Measurements from ENCODE around the gene DLGAP1.

The DLGAP1 gene

DNA sequence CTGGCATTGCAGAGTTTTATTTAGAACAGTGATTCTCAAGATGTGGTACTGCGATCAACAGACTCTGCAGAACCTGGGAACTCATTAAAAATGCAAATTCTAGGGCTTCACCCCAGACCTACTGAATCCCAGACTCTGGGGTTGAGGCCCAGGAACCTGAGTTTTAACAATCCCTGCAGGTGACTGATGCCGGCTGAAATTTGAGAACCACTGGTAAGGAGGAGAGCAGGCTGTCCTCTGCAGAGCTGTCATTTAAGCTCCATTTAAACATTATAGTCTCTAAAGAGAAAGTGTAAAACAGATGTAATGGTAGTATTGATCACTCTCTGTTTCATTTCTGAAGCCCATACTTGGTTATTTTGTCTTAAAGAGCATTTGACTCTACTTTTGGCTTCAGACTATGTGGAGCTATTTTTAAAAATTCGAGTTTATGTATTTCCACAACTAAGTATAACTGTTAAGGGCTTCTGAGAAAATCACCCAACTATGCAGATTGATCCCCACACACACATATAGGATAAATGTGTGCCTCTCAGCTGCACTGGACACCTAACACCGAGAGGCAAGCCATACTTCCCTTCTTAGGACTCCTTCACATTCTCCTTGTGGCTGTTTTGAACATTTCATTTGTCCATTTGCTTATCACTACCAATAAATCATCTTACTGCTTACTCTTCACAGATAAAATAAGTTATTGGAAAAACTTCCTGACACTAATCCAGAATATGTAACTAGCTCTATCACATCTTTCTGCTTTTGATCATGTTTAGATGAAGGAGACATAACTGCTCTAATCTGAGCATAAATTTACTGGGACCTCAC is 487.5 kb downstream of the DLGAP1 start:
- DNase-seq (ENCODE audit: low spot score): no peak
- TF ChIP-seq, protein P1, sequence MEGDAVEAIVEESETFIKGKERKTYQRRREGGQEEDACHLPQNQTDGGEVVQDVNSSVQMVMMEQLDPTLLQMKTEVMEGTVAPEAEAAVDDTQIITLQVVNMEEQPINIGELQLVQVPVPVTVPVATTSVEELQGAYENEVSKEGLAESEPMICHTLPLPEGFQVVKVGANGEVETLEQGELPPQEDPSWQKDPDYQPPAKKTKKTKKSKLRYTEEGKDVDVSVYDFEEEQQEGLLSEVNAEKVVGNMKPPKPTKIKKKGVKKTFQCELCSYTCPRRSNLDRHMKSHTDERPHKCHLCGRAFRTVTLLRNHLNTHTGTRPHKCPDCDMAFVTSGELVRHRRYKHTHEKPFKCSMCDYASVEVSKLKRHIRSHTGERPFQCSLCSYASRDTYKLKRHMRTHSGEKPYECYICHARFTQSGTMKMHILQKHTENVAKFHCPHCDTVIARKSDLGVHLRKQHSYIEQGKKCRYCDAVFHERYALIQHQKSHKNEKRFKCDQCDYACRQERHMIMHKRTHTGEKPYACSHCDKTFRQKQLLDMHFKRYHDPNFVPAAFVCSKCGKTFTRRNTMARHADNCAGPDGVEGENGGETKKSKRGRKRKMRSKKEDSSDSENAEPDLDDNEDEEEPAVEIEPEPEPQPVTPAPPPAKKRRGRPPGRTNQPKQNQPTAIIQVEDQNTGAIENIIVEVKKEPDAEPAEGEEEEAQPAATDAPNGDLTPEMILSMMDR (IDR thresholded peaks at IDR 0.05; ENCODE audit: extremely low read depth, missing control alignments): no peak

DNA sequence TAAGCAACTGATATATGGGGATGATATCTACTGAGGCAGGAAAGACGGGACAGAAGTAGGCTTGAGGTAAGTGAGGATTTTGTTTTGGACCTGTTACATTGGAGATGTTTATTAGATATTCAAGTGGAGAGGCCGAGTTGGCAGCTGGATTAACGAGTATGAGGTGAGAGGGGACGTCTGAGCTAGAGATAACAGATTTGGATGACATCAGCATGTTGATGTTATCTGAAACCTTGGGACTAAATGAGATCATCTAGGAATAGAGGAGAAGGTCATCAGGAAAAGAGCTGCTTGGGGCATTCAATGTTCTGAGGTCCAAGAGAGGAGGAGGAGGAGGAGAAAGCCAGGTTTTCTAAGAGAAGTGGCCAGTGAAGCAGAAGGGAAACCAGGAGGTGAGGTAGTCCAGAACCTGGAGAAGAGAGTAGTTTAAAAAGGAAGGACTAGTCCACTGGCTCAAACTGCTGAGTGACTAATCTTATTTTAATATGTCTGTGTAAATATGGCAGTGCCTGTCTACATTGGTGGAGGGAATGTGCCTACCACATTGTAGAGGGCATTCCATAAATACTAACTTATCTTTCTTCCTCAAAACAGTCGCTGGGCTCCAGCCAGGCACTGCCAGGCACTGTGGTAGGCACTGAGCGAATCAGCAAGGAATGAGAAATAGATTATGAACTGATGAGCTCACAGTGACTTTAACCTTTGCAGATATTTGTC is 488.3 kb downstream of the DLGAP1 start:
- TF ChIP-seq, protein P1 (IDR thresholded peaks at IDR 0.05; ENCODE audit: extremely low read depth, missing control alignments): no peak

DNA sequence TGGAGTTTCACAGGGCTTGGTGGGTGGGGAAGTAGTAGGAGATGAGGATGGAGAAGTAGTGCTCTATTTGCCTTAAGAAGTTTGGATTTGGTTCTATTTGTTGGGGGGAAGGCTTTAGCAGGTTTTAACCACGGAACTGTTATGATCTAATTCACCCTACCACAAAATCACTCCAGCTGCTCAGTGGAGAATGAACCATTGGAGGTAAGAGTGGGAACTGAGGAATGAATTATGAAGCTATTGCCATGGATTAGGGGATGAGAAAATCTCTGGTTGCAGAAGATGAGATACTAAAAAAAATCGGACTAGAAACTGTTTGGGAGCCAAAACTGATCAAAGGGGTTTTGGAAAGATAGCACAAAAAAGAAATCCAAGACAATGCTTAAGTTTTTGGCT is 488.9 kb downstream of the DLGAP1 start:
- TF ChIP-seq, protein P1 (IDR thresholded peaks at IDR 0.05; ENCODE audit: extremely low read depth, missing control alignments): no peak
- DNase-seq (ENCODE audit: low spot score): no peak

More for the DNA sequence above, 488.3 kb downstream of the DLGAP1 start:
- no peak for DNase-seq (ENCODE audit: low spot score)

DNA sequence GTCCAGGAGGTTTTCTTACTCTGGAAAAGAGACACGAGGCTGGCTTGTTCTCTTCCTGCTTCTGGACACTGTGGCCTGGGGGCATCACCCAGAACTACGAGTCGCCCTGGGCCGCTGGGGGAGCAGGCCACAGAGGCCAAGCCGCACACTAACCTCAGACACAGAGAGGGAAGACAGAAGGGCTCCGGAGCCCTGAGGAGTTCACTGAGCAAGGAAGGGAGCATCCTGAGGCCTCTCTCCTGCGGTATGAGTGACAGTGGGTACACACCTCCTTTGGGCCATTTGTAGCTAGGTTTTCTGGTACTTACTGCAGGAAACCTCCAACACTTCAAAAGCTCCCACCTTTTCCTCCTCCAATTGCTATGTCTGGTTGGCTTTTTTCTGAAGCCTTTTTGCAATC is 494.1 kb downstream of the DLGAP1 start:
- no peak for DNase-seq (ENCODE audit: low spot score)
- TF ChIP-seq, protein P1 (IDR thresholded peaks at IDR 0.05; ENCODE audit: extremely low read depth, missing control alignments): no peak

DNA sequence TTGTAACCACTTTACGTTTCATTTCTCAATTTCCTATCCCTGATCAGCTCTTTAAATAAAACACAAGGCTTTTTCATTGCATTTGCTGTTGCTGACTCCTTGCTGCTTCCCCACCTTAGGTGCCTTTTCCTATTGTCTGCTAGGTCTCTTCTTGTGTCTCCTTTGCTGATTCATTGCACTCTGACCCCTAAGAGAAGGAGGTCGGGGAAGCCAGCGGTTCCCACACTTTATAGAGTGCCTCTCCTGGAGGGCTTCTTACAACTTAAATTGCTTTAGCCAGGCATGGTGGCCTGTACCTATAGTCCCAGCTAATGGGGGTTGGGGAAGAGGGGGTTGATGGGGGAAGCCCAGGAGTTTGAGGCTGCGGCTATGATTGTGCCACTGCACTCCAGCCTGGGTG is 495.0 kb downstream of the DLGAP1 start:
- no peak for DNase-seq (ENCODE audit: low spot score)
- TF ChIP-seq, protein P1 (IDR thresholded peaks at IDR 0.05; ENCODE audit: extremely low read depth, missing control alignments): no peak

DNA sequence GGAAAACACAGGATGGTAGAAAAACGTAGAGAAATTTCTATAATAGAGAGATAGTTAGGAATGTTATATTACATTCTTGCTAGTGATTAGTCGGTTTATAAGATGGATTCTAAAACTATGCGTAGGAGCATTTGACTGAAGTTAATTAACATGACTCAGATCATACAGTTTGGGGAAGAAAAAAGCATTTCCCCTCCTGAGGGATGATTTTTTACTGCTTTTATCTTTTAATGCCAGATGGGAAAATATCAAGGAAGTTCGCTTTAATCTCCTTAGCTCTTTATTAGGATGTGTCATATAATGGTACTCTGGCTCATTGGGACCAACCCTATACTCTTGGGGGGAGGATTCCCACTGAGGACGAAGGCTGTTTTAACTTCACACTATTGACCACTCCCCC is 503.1 kb downstream of the DLGAP1 start:
- DNase-seq (ENCODE audit: low spot score): no peak
- TF ChIP-seq, protein P1 (IDR thresholded peaks at IDR 0.05; ENCODE audit: extremely low read depth, missing control alignments): no peak

All from GM20000 (cell line).